Uterus (tissue), 2 donors: Measurements from ENCODE around the gene TBC1D9.

Source experiments
- POLR2A ChIP-seq, 2 donors: fragments of 450-650 bp; IDR thresholded peaks; one replicate each; pipeline ENCODE4 v1.6.1; 2016; ENCODE audit warnings: antibody characterized with exemption in 2 of 2, mild to moderate bottlenecking in 1 of 2, moderate library complexity in 1 of 2
- TF ChIP-seq, protein P1 (sequence below), 4 experiments: fragments of 200-600 bp in 2 of 4; fragments of 450-650 bp in 2 of 4; sonication (generic) in 2 of 4; IDR thresholded peaks; one replicate each; pipeline ENCODE4 v1.5.1; 2016 to 2019; ENCODE audit warnings: antibody characterized with exemption in 4 of 4, mild to moderate bottlenecking in 2 of 4, moderate library complexity in 1 of 4

DNA sequence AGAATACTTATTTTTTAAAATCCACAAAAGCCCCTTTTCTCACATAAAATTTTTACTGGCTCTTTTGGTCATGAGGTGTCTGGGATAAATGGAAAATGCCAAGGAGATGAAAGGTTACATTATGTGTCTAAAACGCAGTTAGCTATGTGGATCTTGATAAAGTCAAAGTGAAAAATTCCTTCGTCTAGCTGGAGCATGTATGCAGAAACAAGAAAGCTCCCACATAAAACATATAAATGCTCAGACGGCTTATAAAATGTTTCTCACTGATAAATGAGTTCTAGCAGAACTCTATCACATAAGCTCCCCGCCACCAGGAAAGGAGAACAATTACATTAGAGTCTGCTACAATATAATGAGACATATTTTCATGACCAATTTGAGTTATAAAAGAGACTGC lies 83.8 kb downstream of the TBC1D9 start:
- TF ChIP-seq, protein P1, sequence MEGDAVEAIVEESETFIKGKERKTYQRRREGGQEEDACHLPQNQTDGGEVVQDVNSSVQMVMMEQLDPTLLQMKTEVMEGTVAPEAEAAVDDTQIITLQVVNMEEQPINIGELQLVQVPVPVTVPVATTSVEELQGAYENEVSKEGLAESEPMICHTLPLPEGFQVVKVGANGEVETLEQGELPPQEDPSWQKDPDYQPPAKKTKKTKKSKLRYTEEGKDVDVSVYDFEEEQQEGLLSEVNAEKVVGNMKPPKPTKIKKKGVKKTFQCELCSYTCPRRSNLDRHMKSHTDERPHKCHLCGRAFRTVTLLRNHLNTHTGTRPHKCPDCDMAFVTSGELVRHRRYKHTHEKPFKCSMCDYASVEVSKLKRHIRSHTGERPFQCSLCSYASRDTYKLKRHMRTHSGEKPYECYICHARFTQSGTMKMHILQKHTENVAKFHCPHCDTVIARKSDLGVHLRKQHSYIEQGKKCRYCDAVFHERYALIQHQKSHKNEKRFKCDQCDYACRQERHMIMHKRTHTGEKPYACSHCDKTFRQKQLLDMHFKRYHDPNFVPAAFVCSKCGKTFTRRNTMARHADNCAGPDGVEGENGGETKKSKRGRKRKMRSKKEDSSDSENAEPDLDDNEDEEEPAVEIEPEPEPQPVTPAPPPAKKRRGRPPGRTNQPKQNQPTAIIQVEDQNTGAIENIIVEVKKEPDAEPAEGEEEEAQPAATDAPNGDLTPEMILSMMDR (IDR thresholded peaks at IDR 0.05) = no peak
- TF ChIP-seq POLR2A (IDR thresholded peaks at IDR 0.05) = no peak
